ENCODE results near the gene COLQ. TPM values are rescaled to one million over a fixed set of nuclear protein-coding genes. Genes with fewer than 3 reads are reported as not detected.

The COLQ gene
- total RNA-seq, 4 donors from 2014 or later, result 0.81 to 3.1 (median 2.8) TPM

DNA sequence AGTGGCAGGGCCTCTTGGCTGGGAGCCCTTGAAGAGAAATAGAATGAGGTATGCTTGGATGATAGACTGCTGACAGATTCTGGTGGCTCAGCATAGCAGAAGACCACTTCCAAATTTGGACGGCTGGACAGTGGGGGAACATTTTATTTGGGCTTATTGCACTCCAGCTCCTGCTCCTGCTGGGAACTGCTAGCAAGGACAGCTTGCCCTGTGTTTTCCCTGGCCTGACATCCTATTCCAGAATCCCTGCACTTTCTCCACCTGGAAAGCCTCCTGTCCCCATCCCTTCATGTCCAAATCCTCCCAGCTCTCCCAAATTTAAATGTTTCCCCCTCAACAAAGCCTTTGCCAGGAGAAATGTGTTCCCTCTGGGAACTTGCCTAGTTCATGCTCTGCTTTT, 9.8 kb upstream of the COLQ start:
- no peaks in the 10 kb centered on the region for H3K9me3 ChIP-seq
- TF ChIP-seq POLR2A (IDR thresholded peaks at IDR 0.05), result no peak
- TF ChIP-seq CTCF (IDR thresholded peaks at IDR 0.05), result no peak

DNA sequence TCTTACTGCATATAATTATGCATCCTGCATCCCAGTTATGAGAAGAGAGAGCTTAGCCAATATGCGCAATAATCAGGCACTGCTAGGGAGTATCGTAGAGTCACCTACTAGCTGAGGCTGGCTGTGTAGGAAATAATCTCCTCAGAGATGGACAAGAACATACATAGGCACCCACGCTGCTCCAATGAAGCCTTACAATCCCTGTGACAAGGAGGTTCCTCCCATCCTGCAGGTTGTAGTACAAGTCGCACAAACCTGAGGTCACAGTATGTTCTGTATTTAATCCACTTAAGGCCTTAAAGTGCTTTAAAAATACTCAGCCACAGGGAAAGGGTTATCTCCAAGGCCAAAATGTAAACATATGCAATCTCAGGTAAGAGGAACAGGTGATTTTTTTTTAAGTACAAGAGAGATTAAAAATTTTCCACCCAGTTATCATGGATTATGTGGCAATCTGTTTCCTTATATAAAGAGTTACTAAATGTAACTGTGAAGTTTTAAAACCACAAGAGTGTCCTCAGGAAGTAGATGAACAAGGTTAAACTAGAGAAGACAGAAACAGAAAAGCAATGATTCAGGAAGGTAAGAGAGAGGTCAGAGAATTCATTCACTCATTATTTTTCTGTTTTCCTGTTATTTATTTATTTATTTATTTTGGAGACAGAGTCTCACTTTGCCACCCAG, 7.5 kb upstream of the COLQ start:
- H3K4me1 ChIP-seq, result no peaks in the 10 kb centered on the region
- no peaks in the 10 kb centered on the region for H3K27me3 ChIP-seq
- H3K9me3 ChIP-seq, result no peaks in the 10 kb centered on the region
- H3K4me3 ChIP-seq (replicated peaks in 1 of 3), result no peak overlapping the region
- H3K27ac ChIP-seq, result no peak overlapping the region
- intact Hi-C loops (cut with DNase I), result no loop called here
- WGBS, 2 donors, result 86 to 91% methylated on average over 4 of the region's 4 CpGs
- no peaks in the 10 kb centered on the region for H3K36me3 ChIP-seq
- no peak for DNase-seq
- TF ChIP-seq CTCF (IDR thresholded peaks at IDR 0.05), result no peak
- TF ChIP-seq POLR2A (IDR thresholded peaks at IDR 0.05), result no peak

More for the DNA sequence above, 9.8 kb upstream of the COLQ start:
- no peaks in the 10 kb centered on the region for H3K27me3 ChIP-seq
- H3K4me1 ChIP-seq, result no peaks in the 10 kb centered on the region
- intact Hi-C loops (cut with DNase I), result no loop called here
- H3K27ac ChIP-seq, result no peak overlapping the region
- no peak overlapping the region for H3K4me3 ChIP-seq (replicated peaks in 1 of 3)
- WGBS, 2 donors, result 70 to 100% methylated on average over 1 of the region's 1 CpG
- DNase-seq, result no peak
- no peaks in the 10 kb centered on the region for H3K36me3 ChIP-seq

DNA sequence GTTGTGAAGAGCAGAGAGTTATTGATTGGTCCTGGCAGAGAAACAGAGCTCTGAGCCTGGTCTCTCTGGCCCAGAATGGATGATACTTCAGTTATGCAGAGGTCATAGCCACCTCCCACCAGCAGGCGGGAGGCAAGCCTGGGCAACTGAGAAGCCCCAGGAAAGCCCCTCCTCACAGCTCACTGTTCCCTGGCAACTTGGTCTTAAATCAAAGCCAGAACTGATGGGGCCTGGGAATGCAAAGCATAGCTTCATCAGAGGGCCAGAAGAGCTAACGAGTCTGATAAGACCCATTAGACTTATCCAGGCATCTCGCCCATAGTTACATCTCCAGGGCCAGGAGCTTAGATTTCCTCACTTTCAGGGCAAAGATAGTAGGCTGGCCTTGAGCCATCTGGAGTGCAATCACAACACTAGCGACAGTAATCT, 5.5 kb upstream of the COLQ start:
- no peak for DNase-seq
- Histone ChIP-seq H3K27ac (no peak overlapping the region), H3K9me3 (no peaks in the 10 kb centered on the region), H3K4me1 (no peaks in the 10 kb centered on the region), H3K27me3 (no peaks in the 10 kb centered on the region), H3K36me3 (no peaks in the 10 kb centered on the region), H3K4me3 (replicated peaks in 1 of 3) (no peak overlapping the region)
- 71 to 81% methylated on average over 3 to 4 of the region's 4 CpGs for WGBS, 2 donors
- no peak for TF ChIP-seq POLR2A (IDR thresholded peaks at IDR 0.05)
- no peak for TF ChIP-seq CTCF (IDR thresholded peaks at IDR 0.05)
- intact Hi-C loops (cut with DNase I), result no loop called here

DNA sequence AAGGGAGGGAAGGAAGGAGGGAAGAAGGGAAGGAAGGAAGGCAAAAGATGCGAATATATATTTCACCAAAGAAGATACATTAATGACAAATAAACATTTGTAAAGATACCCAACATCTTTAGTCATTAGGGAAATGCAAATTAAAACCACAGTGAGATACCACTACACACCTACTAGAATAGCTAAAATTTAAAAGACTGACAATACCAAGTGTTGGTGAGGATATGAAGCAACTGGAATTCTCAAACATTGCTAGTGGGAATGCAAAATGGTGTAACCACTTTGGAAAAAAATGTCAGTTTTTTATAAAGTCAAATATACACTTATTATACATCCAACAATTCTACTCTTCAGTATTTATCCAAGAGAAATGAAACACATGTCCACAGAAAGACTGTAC, 4.3 kb upstream of the COLQ start:
- Histone ChIP-seq H3K36me3 (no peaks in the 10 kb centered on the region), H3K27ac (no peak overlapping the region), H3K4me3 (replicated peaks in 1 of 3) (no peak overlapping the region), H3K4me1 (no peaks in the 10 kb centered on the region), H3K9me3 (no peaks in the 10 kb centered on the region), H3K27me3 (no peaks in the 10 kb centered on the region)
- intact Hi-C loops (cut with DNase I), result no loop called here
- 94 to 100% methylated on average over 1 of the region's 1 CpG for WGBS, 2 donors
- DNase-seq, result no peak
- TF ChIP-seq POLR2A (IDR thresholded peaks at IDR 0.05) (no peak), CTCF (IDR thresholded peaks at IDR 0.05) (no peak)

DNA sequence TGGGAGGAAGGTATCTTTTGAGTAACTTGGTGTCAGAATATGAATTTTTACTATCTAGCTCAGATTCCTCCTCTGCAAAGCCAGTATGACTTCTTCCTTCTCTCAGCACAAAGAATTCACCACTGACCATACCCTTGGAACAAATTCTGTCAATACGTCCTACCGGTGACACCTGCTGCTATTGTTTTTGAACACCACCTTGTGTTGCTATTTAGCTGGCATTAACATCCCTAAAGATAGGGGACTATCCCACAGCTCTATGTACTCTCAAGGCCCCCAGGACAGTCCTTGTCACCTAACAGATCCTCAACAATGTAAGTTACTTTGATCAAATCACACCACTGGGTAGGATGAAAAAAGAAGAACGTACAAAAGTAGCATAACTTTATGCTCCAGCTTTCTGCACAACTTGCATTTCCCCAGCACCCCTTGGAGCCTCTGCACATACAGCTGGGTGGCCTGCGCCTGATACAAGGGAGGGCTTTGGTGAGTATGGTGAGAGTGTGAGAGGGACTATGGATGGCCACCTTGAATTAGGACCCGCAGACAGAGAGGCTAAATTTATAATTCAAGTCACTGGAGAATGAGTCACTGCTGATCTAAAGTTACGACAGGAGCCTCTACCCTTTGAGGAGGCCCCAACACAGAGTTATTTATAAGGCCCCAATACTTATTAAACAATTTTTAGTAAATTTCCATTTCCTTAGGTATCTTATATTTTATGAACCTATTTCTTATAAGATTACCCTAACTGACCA, 2.3 kb upstream of the COLQ start:
- intact Hi-C loops (cut with DNase I), result no loop called here

More for the DNA sequence above, 2.3 kb upstream of the COLQ start:
- Histone ChIP-seq H3K36me3 (no peaks in the 10 kb centered on the region), H3K4me3 (replicated peaks in 1 of 3) (no peak overlapping the region), H3K27me3 (no peaks in the 10 kb centered on the region), H3K27ac (no peak overlapping the region), H3K4me1 (no peaks in the 10 kb centered on the region), H3K9me3 (no peaks in the 10 kb centered on the region)
- no peak for DNase-seq
- 85 to 95% methylated on average over 6 of the region's 6 CpGs for WGBS, 2 donors
- TF ChIP-seq POLR2A (IDR thresholded peaks at IDR 0.05), result no peak
- TF ChIP-seq CTCF (IDR thresholded peaks at IDR 0.05), result no peak
